Common myeloid progenitor, CD34-positive (primary cell): ENCODE results near the gene PAPOLB.

Experiments used
- CTCF ChIA-PET: fragments of 350-600 bp; sonication (Branson Sonifier 250); formaldehyde crosslinking; loops from one replicate; lab custom pipeline; 2021; ENCODE audit warnings: antibody characterized with exemption; lab: Charles Lee
- POLR2A ChIA-PET: fragments of 350-600 bp; sonication (Branson Sonifier 250); formaldehyde crosslinking; loops from one replicate; lab custom pipeline; 2021; ENCODE audit warnings: antibody characterized with exemption; lab: Charles Lee
- DNase-seq, 3 donors: peaks; one replicate each; pipeline versions ENCODE4 v3.0.0 to v3.0.0-alpha.2; 2013
- H3K27ac ChIP-seq, 2 experiments: 1 replicate in 1 of 2; 2 replicates in 1 of 2; pipeline ENCODE4 v1.7.0; 2013; ENCODE audit warnings: inconsistent platforms in 2 of 2, low read length in 2 of 2, mild to moderate bottlenecking in 2 of 2, low read depth in 1 of 2, moderate library complexity in 1 of 2; ENCODE audit not compliant: severe bottlenecking in 2 of 2, insufficient read depth in 1 of 2, poor library complexity in 1 of 2
- H3K27me3 ChIP-seq, 5 experiments: replicated peaks in 2 of 5; 1 replicate in 3 of 5; 2 replicates in 2 of 5; pipeline versions ENCODE4 v1.6.1 to v1.7.0; 2013; ENCODE audit warnings: low read length in 4 of 5, mild to moderate bottlenecking in 2 of 5, moderate library complexity in 2 of 5, inconsistent platforms in 1 of 5; ENCODE audit not compliant: insufficient read depth in 5 of 5, control insufficient read depth in 4 of 5
- H3K36me3 ChIP-seq, 4 experiments: 1 replicate in 2 of 4; 2 replicates in 2 of 4; pipeline versions ENCODE4 v1.6.1 to v1.7.0; 2013; ENCODE audit warnings: low read length in 3 of 4, control low read depth in 1 of 4, mild to moderate bottlenecking in 1 of 4; ENCODE audit not compliant: control insufficient read depth in 4 of 4, insufficient read depth in 4 of 4
- H3K4me1 ChIP-seq, 4 experiments: 1 replicate in 3 of 4; 2 replicates in 1 of 4; pipeline versions ENCODE4 v1.6.1 to v1.7.1; 2013; ENCODE audit warnings: low read length in 3 of 4, mild to moderate bottlenecking in 3 of 4, control low read depth in 1 of 4, inconsistent platforms in 1 of 4, moderate library complexity in 1 of 4; ENCODE audit not compliant: control insufficient read depth in 4 of 4, insufficient read depth in 4 of 4; ENCODE audit errors: control extremely low read depth in 1 of 4
- H3K4me3 ChIP-seq, 7 experiments: 1 replicate in 4 of 7; 2 replicates in 3 of 7; pipeline versions ENCODE4 v1.5.1 to v1.7.0; 2013; ENCODE audit warnings: mild to moderate bottlenecking in 7 of 7, low read length in 6 of 7, moderate library complexity in 6 of 7, inconsistent platforms in 2 of 7, low read depth in 2 of 7, control low read depth in 1 of 7; ENCODE audit not compliant: insufficient read depth in 4 of 7, control insufficient read depth in 1 of 7; ENCODE audit errors: extremely low read depth in 1 of 7
- H3K9me3 ChIP-seq, 5 experiments: 1 replicate in 4 of 5; 2 replicates in 1 of 5; pipeline versions ENCODE4 v1.6.1 to v1.7.1; 2013; ENCODE audit warnings: low read length in 4 of 5, mild to moderate bottlenecking in 2 of 5, inconsistent platforms in 1 of 5, low read depth in 1 of 5, moderate library complexity in 1 of 5; ENCODE audit not compliant: control insufficient read depth in 4 of 5, insufficient read depth in 2 of 5; ENCODE audit errors: control extremely low read depth in 1 of 5
- WGBS: methylation state at CpG from one replicate; pipeline ENCODE4 v1.1.5; 2013; ENCODE audit not compliant: insufficient coverage; 5-methylcytosine and 5-hydroxymethylcytosine counted together

Gene PAPOLB

DNA sequence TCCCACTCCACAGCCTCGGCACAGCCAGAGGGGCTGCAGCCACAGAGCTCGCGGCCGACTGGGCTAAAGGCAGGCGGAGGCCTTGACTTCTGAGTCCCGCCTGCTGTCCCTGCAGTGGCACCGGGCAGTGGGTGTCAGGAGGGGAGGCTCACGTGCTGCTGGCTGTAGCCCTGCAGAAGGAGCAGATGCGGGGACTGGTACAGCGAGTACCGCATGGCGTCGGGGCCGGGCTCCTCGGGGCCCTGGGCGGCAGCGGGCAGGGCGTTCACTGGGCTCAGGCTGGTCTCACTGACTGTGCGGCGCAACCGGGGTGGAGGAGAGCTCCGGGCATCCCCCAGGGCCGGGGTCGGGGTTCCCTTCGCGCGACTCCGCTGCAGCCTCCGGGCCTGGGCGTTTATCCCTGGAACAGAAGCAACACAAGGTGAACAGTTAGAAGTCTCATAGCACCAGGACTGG, 25.6 kb downstream of the PAPOLB start:
- peaks cover 0 to 3% (median 0%) of the 10 kb centered on the region in 4 experiments for H3K4me1 ChIP-seq
- ChIA-PET CTCF (interaction anchor here (0.8 to 1.3 kb wide), 2 partner anchors 44 to 249 kb away, joined by 3 read pairs; no protein-coding TSS in a partner anchor), POLR2A (no interaction called here)
- no peak overlapping the region for H3K4me3 ChIP-seq
- no peaks in the 10 kb centered on the region for H3K9me3 ChIP-seq
- no peak overlapping the region for H3K27ac ChIP-seq
- H3K36me3 ChIP-seq = no peaks in the 10 kb centered on the region
- 98% methylated on average over 28 of the region's 30 CpGs for WGBS
- DNase-seq = no peak
- no peaks in the 10 kb centered on the region for H3K27me3 ChIP-seq

DNA sequence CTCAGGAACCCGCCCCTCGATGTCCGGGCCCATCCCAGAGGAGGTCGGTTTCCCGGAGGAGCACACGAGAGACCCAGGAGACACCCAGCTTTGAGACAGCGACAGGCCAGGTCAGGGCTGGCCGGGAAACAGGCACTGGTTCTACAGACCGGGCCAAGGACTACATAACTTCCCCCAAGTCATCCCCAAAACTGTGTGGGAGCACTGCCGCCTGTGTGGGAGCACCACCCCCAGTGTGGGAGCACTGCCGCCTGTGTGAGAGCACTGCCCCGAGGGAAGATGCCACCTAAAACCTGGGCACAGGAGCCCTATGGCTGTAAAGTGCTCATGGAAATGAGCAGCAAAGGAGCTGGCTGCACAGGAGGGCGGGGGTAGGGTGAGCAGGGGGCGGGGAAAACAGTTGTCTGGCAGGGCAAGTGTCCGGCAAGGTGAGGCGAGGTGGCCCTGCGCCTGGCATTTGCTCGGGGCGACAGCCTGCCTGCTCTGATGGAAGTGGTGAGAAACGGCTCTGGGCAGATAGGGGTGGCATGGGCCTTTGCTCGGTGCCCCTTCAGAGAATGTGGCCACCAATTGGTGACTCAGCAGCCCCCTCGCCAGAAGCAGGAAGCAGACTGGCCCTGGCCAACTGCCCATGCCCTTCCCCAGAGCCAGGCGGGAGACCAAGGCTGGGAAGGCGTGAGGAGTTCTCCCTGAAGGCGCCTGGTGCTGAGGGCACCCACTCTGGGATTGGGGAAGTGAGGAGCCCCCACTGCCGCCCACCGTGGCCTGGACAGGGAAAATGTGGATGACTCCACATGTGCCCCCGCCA, 26.2 kb downstream of the PAPOLB start:
- Histone ChIP-seq H3K27ac (no peak overlapping the region), H3K27me3 (no peaks in the 10 kb centered on the region), H3K9me3 (no peaks in the 10 kb centered on the region), H3K4me1 (peaks cover 0 to 3% (median 0%) of the 10 kb centered on the region in 4 experiments), H3K4me3 (no peak overlapping the region), H3K36me3 (no peaks in the 10 kb centered on the region)
- POLR2A ChIA-PET = no interaction called here
- 92% methylated on average over 18 of the region's 28 CpGs for WGBS
- no peak for DNase-seq
- CTCF ChIA-PET = interaction anchor here (1.3 kb wide), 1 partner anchor 249 kb away, joined by 3 read pairs; no protein-coding TSS in a partner anchor

DNA sequence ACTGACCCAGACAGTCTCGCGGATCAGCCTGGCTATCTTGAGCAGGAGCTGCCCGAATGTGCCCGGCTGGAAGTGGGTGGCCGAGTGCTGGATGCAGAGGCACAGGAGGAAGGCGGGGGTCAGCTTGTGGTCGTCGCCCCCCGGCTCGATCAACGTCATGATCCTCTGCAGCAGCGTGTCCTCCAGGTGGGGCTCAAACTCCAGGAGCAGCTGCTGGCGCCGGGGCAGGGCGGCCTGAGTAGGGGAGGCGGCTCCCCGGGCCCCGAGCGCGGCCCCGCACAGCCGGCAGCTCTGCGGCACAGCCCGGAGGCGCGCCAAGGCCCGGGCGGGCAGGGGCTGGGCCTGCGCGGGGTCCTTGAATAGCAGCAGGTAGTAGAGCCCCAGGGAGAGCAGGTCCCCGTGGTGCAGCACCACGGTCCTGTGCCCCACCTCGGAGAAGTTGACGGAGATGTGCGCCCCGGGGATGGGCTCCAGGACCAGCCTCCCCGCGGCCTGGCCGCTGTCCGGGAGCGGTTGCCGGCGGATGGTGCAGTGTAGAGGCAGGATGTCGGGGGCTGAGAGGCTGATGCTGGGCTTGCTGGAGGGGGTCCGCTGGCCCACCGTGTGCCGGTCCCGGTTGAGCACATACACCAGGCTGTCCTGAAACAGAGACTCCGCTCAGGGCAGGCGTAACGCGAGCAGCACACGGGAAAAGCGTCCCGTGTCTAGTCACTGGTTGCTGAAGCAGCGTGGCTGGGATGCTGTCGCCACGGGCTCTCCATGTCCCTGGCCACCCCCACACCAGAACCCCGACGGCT, 27.0 kb downstream of the PAPOLB start:
- Histone ChIP-seq H3K36me3 (no peaks in the 10 kb centered on the region), H3K27ac (no peak overlapping the region), H3K27me3 (no peaks in the 10 kb centered on the region), H3K9me3 (no peaks in the 10 kb centered on the region), H3K4me3 (no peak overlapping the region), H3K4me1 (peaks cover 0 to 3% (median 2%) of the 10 kb centered on the region in 4 experiments)
- 98% methylated on average over 57 of the region's 60 CpGs for WGBS
- no peak for DNase-seq
- ChIA-PET CTCF (no interaction called here), POLR2A (no interaction called here)

DNA sequence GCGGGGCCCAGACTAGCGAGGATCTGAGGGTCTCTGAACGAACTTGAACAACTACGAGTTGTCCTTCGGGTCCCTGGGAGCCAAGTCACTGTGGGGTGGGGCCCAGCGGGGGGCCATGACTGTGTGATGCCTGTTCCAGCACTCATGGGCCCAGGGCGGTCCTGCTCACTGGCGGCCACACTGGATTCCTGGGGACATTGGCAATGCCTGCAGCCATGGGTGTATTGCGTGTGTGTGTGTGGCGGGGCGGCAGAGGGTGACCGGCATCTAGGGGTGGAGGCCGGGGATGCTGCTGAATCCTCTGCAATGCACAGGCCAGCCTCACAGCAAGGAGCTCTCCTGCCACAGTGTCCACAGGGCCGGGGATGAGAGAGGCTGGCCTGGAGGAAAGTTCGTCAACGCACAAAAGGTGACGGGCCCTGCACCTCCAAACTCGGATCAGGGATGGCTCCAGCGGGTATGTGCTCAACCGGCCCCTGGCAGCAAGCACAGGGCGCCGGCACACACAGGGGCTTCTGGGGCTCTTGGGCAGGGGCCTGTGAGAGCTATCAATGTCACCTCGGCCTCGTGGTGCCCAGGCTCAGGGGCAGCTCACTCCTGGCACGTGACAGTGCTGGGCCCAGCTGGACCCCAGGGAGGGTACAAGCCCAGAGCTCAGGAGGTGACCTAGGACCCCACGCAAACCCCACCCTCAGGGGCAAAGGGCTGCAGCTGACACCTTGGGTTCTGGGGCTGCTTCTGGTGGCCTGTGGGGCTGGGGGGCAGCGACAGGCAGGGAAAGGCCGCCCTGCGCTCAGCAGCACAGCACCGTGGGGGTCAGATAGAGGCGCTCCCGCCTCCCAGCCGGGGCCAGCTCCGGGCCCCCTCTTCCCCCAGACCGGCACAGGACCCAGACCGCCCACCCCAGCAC, 27.9 kb downstream of the PAPOLB start:
- ChIA-PET POLR2A (no interaction called here), CTCF (no interaction called here)
- H3K4me1 ChIP-seq = peaks cover 0 to 3% (median 2%) of the 10 kb centered on the region in 4 experiments
- no peak for DNase-seq
- 97% methylated on average over 31 of the region's 36 CpGs for WGBS
- H3K27ac ChIP-seq = no peak overlapping the region
- no peaks in the 10 kb centered on the region for H3K9me3 ChIP-seq
- H3K36me3 ChIP-seq = no peaks in the 10 kb centered on the region
- no peak overlapping the region for H3K4me3 ChIP-seq
- H3K27me3 ChIP-seq = no peaks in the 10 kb centered on the region

DNA sequence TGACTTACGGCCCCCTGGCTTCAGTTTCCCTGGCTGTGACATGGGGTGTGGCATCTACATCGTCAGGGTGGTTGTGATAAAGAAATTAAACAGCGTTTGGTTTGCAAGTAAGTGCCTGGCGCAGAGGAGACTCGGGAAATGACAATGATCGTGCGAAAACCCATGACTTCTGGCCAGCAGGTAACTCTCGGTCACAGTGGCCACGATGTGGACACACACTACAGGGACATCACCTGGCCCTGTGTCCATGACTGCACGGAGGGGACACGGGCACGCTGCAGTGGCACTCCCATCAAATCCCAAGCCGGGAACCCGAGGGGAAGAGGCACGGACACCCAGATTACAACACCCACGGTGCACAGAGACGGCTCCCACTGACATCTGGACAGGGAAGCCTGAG, 28.7 kb downstream of the PAPOLB start:
- H3K4me1 ChIP-seq = peaks cover 0 to 3% (median 2%) of the 10 kb centered on the region in 4 experiments
- no peaks in the 10 kb centered on the region for H3K9me3 ChIP-seq
- H3K4me3 ChIP-seq = no peak overlapping the region
- no peak overlapping the region for H3K27ac ChIP-seq
- no peaks in the 10 kb centered on the region for H3K27me3 ChIP-seq
- CTCF ChIA-PET = no interaction called here
- POLR2A ChIA-PET = no interaction called here
- 87% methylated on average over 14 of the region's 17 CpGs for WGBS
- DNase-seq = no peak
- H3K36me3 ChIP-seq = no peaks in the 10 kb centered on the region

DNA sequence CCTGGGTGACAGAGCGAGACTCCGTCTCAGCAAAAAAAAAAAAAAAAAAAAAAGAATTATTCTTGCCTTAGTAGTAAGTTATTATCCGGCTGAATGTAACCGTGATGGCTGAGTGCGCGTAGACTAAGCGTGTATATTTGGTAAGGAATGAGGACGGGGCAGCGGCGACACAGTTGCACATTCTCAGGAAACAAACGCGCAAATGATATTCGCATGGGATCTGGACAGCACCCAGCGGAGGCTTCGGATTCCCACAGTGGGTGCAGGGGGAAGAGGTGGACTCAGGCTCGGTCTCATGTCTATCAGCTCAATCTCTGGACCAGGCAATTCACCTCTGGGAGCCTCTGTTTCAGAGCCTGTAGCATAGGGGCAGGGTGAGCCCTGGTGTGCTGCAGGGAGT, 29.1 kb downstream of the PAPOLB start:
- Histone ChIP-seq H3K36me3 (no peaks in the 10 kb centered on the region), H3K27ac (no peak overlapping the region), H3K4me1 (peaks cover 0 to 3% (median 2%) of the 10 kb centered on the region in 4 experiments), H3K4me3 (no peak overlapping the region), H3K9me3 (no peaks in the 10 kb centered on the region), H3K27me3 (no peaks in the 10 kb centered on the region)
- no peak for DNase-seq
- CTCF ChIA-PET = interaction anchor here (1.8 to 5.7 kb wide), 3 partner anchors 35 to 253 kb away, joined by 8 to 42 read pairs (median 29); partner anchors contain the start of gene RADIL
- whole genome bisulfite sequencing = 95% methylated on average over 13 of the region's 16 CpGs
- POLR2A ChIA-PET = no interaction called here
